Fibroblast of lung (primary cell): ENCODE results near the gene BASP1. TPM values are rescaled to one million over a fixed set of nuclear protein-coding genes. Genes with fewer than 3 reads are reported as not detected.

Experiments
- DNase-seq, 2 donors: peaks; one replicate each; pipeline versions ENCODE4 v3.0.0 to v3.0.0-alpha.2; 2010; ENCODE audit warnings: low read depth in 2 of 2
- H2AFZ ChIP-seq: 2 replicates; pipeline ENCODE4 v1.5.1; 2012; ENCODE audit warnings: low read length, control low read depth, inconsistent platforms
- H3K27ac ChIP-seq: 2 replicates; pipeline ENCODE4 v1.5.1; 2011; ENCODE audit warnings: low read length, control low read depth; ENCODE audit not compliant: insufficient read depth
- H3K27me3 ChIP-seq: 2 replicates; pipeline ENCODE4 v1.5.1; 2011; ENCODE audit warnings: mild to moderate bottlenecking, low read length; ENCODE audit not compliant: control insufficient read depth, insufficient read depth
- H3K36me3 ChIP-seq: 2 replicates; pipeline ENCODE4 v1.5.1; 2011; ENCODE audit warnings: low read length; ENCODE audit not compliant: control insufficient read depth, insufficient read depth
- H3K4me1 ChIP-seq: 2 replicates; pipeline ENCODE4 v1.5.1; 2011; ENCODE audit warnings: low read length; ENCODE audit not compliant: control insufficient read depth, insufficient read depth; ENCODE audit errors: extremely low read depth
- H3K4me2 ChIP-seq: 2 replicates; pipeline ENCODE4 v1.5.1; 2011; ENCODE audit warnings: low read length, control low read depth; ENCODE audit not compliant: insufficient read depth; ENCODE audit errors: extremely low read depth
- H3K4me3 ChIP-seq, 4 experiments: fragments of 200-600 bp in 1 of 4; sonication (generic) in 1 of 4; replicated peaks in 1 of 4; 2 replicates each; pipeline ENCODE4 v1.5.1; 2011 to 2016; ENCODE audit warnings: low read length in 4 of 4, low read depth in 3 of 4, mild to moderate bottlenecking in 3 of 4, control low read depth in 2 of 4, inconsistent platforms in 1 of 4, mixed read lengths in 1 of 4; ENCODE audit not compliant: insufficient read depth in 1 of 4; ENCODE audit errors: control extremely low read depth in 1 of 4
- H3K79me2 ChIP-seq: 2 replicates; pipeline ENCODE4 v1.5.1; 2012; ENCODE audit warnings: mild to moderate bottlenecking, low read length, inconsistent platforms; ENCODE audit not compliant: control insufficient read depth, insufficient read depth
- H3K9ac ChIP-seq: 2 replicates; pipeline ENCODE4 v1.5.1; 2011; ENCODE audit warnings: mild to moderate bottlenecking, low read length, control low read depth; ENCODE audit not compliant: insufficient read depth
- H3K9me3 ChIP-seq: 2 replicates; pipeline ENCODE4 v1.5.1; 2012; ENCODE audit warnings: low read depth, low read length; ENCODE audit not compliant: control insufficient read depth, insufficient read depth
- H4K20me1 ChIP-seq: 2 replicates; pipeline ENCODE4 v1.5.1; 2011; ENCODE audit warnings: low read length; ENCODE audit not compliant: control insufficient read depth, insufficient read depth; ENCODE audit errors: extremely low read depth
- CTCF ChIP-seq, 2 donors: IDR thresholded peaks in 1 of 2; conservative IDR thresholded peaks in 1 of 2; 1 replicate in 1 of 2; 2 replicates in 1 of 2; pipeline ENCODE4 v1.5.1; 2011 to 2012; ENCODE audit warnings: low read length in 2 of 2, control low read depth in 1 of 2, inconsistent platforms in 1 of 2, low read depth in 1 of 2, mild to moderate bottlenecking in 1 of 2
- EZH2 ChIP-seq: IDR thresholded peaks from 2 replicates; pipeline ENCODE4 v1.5.1; 2012; ENCODE audit warnings: low read length, control low read depth, mild to moderate bottlenecking; ENCODE audit errors: missing control alignments
- polyA plus RNA-seq, 2 donors: library from polyadenylated mRNA; depleted of rRNA in 1 of 2; stranded (reverse) in 1 of 2; unstranded in 1 of 2; fragments of >200 nt; gene quantifications; 2 replicates each; pipeline ENCODE4 v1.2.1, GENCODE V29; 2011 to 2012; ENCODE audit warnings: missing spikeins in 1 of 2
- total RNA-seq: library from RNA; depleted of rRNA; stranded (reverse); fragments of >200 nt; gene quantifications from 2 replicates; pipeline ENCODE4 v1.2.1, GENCODE V29; 2014

Gene BASP1
- total and polyA plus RNA-seq, 2 donors (not counting 1 experiment from before 2014, with no cell fraction given) = 186 to 248 TPM

GRCh38 chr5:17259630-17260257 is 42.3 kb downstream of the BASP1 start:
- H3K4me1 ChIP-seq = peaks cover 9% of the 10 kb centered on the region
- no peak for DNase-seq
- no peak overlapping the region for H3K9ac ChIP-seq
- TF ChIP-seq CTCF (conservative IDR thresholded peaks at IDR 0.05 in 1 of 2, IDR thresholded peaks at IDR 0.05 in 1 of 2; ENCODE audit: low read depth in 1 of 2, low read length in 2 of 2) (no peak), EZH2 (no peak)
- no peak overlapping the region for H3K4me2 ChIP-seq
- H3K36me3 ChIP-seq = no peaks in the 10 kb centered on the region
- no peaks in the 10 kb centered on the region for H3K27me3 ChIP-seq
- no peak overlapping the region for H3K27ac ChIP-seq
- H4K20me1 ChIP-seq = no peaks in the 10 kb centered on the region
- no peak overlapping the region for H3K4me3 ChIP-seq
- H3K79me2 ChIP-seq = peaks cover 92% of the 10 kb centered on the region
- no peak overlapping the region for H2AFZ ChIP-seq
- no peaks in the 10 kb centered on the region for H3K9me3 ChIP-seq

- H3K4me1 ChIP-seq = peaks cover 6% of the 10 kb centered on the region
- H3K9ac ChIP-seq = no peak overlapping the region
- no peak overlapping the region for H3K4me2 ChIP-seq
- TF ChIP-seq CTCF (conservative IDR thresholded peaks at IDR 0.05 in 1 of 2, IDR thresholded peaks at IDR 0.05 in 1 of 2; ENCODE audit: low read depth in 1 of 2, low read length in 2 of 2) = no peak
- no peak for TF ChIP-seq EZH2
- H3K36me3 ChIP-seq = no peaks in the 10 kb centered on the region
- H3K27me3 ChIP-seq = no peaks in the 10 kb centered on the region
- no peak for DNase-seq
- peaks cover 92% of the 10 kb centered on the region for H3K79me2 ChIP-seq
- H4K20me1 ChIP-seq = no peaks in the 10 kb centered on the region
- H3K9me3 ChIP-seq = no peaks in the 10 kb centered on the region
- H2AFZ ChIP-seq = no peak overlapping the region
- H3K27ac ChIP-seq = no peak overlapping the region
- no peak overlapping the region for H3K4me3 ChIP-seq
Measured at GRCh38 chr5:17260549-17260948, 43.1 kb downstream of the BASP1 start.

GRCh38 chr5:17261075-17261474 is 43.6 kb downstream of the BASP1 start:
- Histone ChIP-seq H4K20me1 (no peaks in the 10 kb centered on the region), H3K27ac (no peak overlapping the region), H3K4me3 (no peak overlapping the region), H2AFZ (no peak overlapping the region), H3K36me3 (no peaks in the 10 kb centered on the region), H3K4me1 (peaks cover 6% of the 10 kb centered on the region), H3K79me2 (peaks cover 92% of the 10 kb centered on the region), H3K27me3 (no peaks in the 10 kb centered on the region), H3K4me2 (no peak overlapping the region), H3K9me3 (no peaks in the 10 kb centered on the region), H3K9ac (no peak overlapping the region)
- TF ChIP-seq CTCF (conservative IDR thresholded peaks at IDR 0.05 in 1 of 2, IDR thresholded peaks at IDR 0.05 in 1 of 2; ENCODE audit: low read depth in 1 of 2, low read length in 2 of 2) = no peak
- TF ChIP-seq EZH2 = no peak
- peak in 1 of 2 donors; percentile 34 for DNase-seq
